A673 (cell line): ENCODE results near the gene TOMM7. TPM values are rescaled to one million over a fixed set of nuclear protein-coding genes. Genes with fewer than 3 reads are reported as not detected.

Experiments used
- BruUV-seq: library from RNA; stranded (reverse); fragments of 400-500 nt; replicated peaks from 2 replicates; lab custom pipeline; 2021; lab: Mats Ljungman, UMichigan
- CTCF ChIA-PET: fragments of 300-600 bp; sonication (Branson Sonifier 250); formaldehyde crosslinking; loops from one replicate; lab custom pipeline; 2022; ENCODE audit warnings: antibody characterized with exemption; lab: Charles Lee
- POLR2A ChIA-PET: fragments of 300-600 bp; sonication (Branson Sonifier 250); formaldehyde crosslinking; loops from one replicate; lab custom pipeline; 2022; ENCODE audit warnings: antibody characterized with exemption; ENCODE audit not compliant: low non-redundant PET; lab: Charles Lee
- DNase-seq: peaks from one replicate; pipeline ENCODE4 v3.0.0-alpha.2; 2015; ENCODE audit warnings: low spot score
- H3K27ac ChIP-seq: fragments of 200-600 bp; sonication (generic); 2 replicates; pipeline ENCODE4 v1.5.1; 2016; ENCODE audit warnings: mixed run types, low read depth, mild to moderate bottlenecking, mixed read lengths, antibody characterized with exemption, low read length; ENCODE audit not compliant: poor library complexity, severe bottlenecking
- H3K27me3 ChIP-seq: fragments of 200-600 bp; sonication (generic); replicated peaks from 2 replicates; pipeline ENCODE4 v1.6.1; 2017; ENCODE audit warnings: mixed run types, low read depth, mild to moderate bottlenecking, mixed read lengths, antibody characterized with exemption, low read length; ENCODE audit not compliant: insufficient read depth, poor library complexity
- H3K36me3 ChIP-seq: fragments of 200-600 bp; sonication (generic); 2 replicates; pipeline ENCODE4 v1.6.1; 2016; ENCODE audit warnings: mixed run types, mild to moderate bottlenecking, mixed read lengths, antibody characterized with exemption, low read length; ENCODE audit not compliant: insufficient read depth, poor library complexity, severe bottlenecking
- H3K4me1 ChIP-seq: fragments of 200-600 bp; sonication (generic); 2 replicates; pipeline ENCODE4 v1.6.1; 2017; ENCODE audit warnings: mixed run types, mild to moderate bottlenecking, mixed read lengths, antibody characterized with exemption, low read length; ENCODE audit not compliant: insufficient read depth, poor library complexity, severe bottlenecking
- H3K4me3 ChIP-seq: fragments of 200-600 bp; sonication (generic); 2 replicates; pipeline ENCODE4 v1.5.1; 2016; ENCODE audit warnings: low read depth, mixed run types, mild to moderate bottlenecking, mixed read lengths, low read length; ENCODE audit not compliant: poor library complexity, severe bottlenecking
- H3K9me3 ChIP-seq: fragments of 200-600 bp; sonication (generic); 2 replicates; pipeline ENCODE4 v1.6.1; 2016; ENCODE audit warnings: mixed run types, low read depth, mild to moderate bottlenecking, mixed read lengths, antibody characterized with exemption, low read length; ENCODE audit not compliant: poor library complexity, severe bottlenecking
- CTCF ChIP-seq: fragments of 300-800, 200-600 bp; sonication (generic); conservative IDR thresholded peaks from 2 replicates; pipeline ENCODE4 v1.5.1; 2017; ENCODE audit warnings: low read depth, mild to moderate bottlenecking, antibody characterized with exemption, low read length, moderate library complexity, mixed read lengths
- EZH2 ChIP-seq: fragments of 200-600 bp; sonication (generic); IDR thresholded peaks from 2 replicates; pipeline ENCODE4 v1.6.1; 2017; ENCODE audit warnings: borderline replicate concordance, low read depth, mild to moderate bottlenecking, mixed read lengths, antibody characterized with exemption, low read length; ENCODE audit not compliant: poor library complexity, severe bottlenecking
- intact Hi-C: fragments of 100-400 bp; cut with micrococcal nuclease; formaldehyde crosslinking; loops from one replicate; pipeline ENCODE4 v1.10.0; 2022; ENCODE audit not compliant: unreplicated experiment
- total RNA-seq: library from RNA; stranded (reverse); gene quantifications from 2 replicates; pipeline ENCODE4 v1.2.3, GENCODE V29; 2021

TOMM7 gene
- total RNA-seq, 1 experiment from 2014 or later: 149 TPM

GRCh38 chr7:22802426-22802825, 20.2 kb downstream of the TOMM7 start:
- H3K27me3 ChIP-seq: no peaks in the 10 kb centered on the region
- intact Hi-C loops: no loop called here
- H3K36me3 ChIP-seq: no peaks in the 10 kb centered on the region
- DNase-seq: peak; percentile 71
- CTCF ChIA-PET: interaction anchor here (0.7 kb wide), 1 partner anchor 536 kb away, joined by 7 read pairs; no protein-coding TSS in a partner anchor
- no peak overlapping the region for H3K27ac ChIP-seq
- POLR2A ChIA-PET: interaction anchor here (0.5 kb wide), 1 partner anchor 189 kb away, joined by 15 read pairs; no protein-coding TSS in a partner anchor
- BruUV-seq: no TSS peak
- peaks cover 17% of the 10 kb centered on the region for H3K4me1 ChIP-seq
- TF ChIP-seq EZH2 (no peak), CTCF (no peak)
- H3K9me3 ChIP-seq: no peaks in the 10 kb centered on the region
- no peak overlapping the region for H3K4me3 ChIP-seq

- H3K4me3 ChIP-seq: no peak overlapping the region
- no peaks in the 10 kb centered on the region for H3K36me3 ChIP-seq
- peak; percentile 13 for DNase-seq
- intact Hi-C loops: no loop called here
- POLR2A ChIA-PET: no interaction called here
- no peaks in the 10 kb centered on the region for H3K9me3 ChIP-seq
- H3K27me3 ChIP-seq: no peaks in the 10 kb centered on the region
- H3K4me1 ChIP-seq: peaks cover 17% of the 10 kb centered on the region
- CTCF ChIA-PET: interaction anchor here (0.7 kb wide), 1 partner anchor 536 kb away, joined by 7 read pairs; no protein-coding TSS in a partner anchor
- no peak overlapping the region for H3K27ac ChIP-seq
- no TSS peak for BruUV-seq
- TF ChIP-seq CTCF: no peak
- no peak for TF ChIP-seq EZH2
Observed at GRCh38 chr7:22801912-22802311, 20.7 kb downstream of the TOMM7 start.

- no peaks in the 10 kb centered on the region for H3K27me3 ChIP-seq
- BruUV-seq: no TSS peak
- no peaks in the 10 kb centered on the region for H3K9me3 ChIP-seq
- intact Hi-C loops: no loop called here
- DNase-seq: no peak
- no peak overlapping the region for H3K4me3 ChIP-seq
- H3K36me3 ChIP-seq: no peaks in the 10 kb centered on the region
- H3K27ac ChIP-seq: no peak overlapping the region
- TF ChIP-seq EZH2 (no peak), CTCF (no peak)
- ChIA-PET CTCF (interaction anchor here (0.6 to 0.7 kb wide), 2 partner anchors 14 to 86 kb away, joined by 6 to 8 read pairs; no protein-coding TSS in a partner anchor), POLR2A (no interaction called here)
- peaks cover 17% of the 10 kb centered on the region for H3K4me1 ChIP-seq
Observed at GRCh38 chr7:22799633-22800032, 23.0 kb downstream of the TOMM7 start.
